Esophagus squamous epithelium (tissue), 5 donors: Measurements from ENCODE around the gene SLC16A14. TPM values are rescaled to one million over a fixed set of nuclear protein-coding genes. Genes with fewer than 3 reads are reported as not detected.
A peak's percentile ranks its signal among the peaks of the same experiment; 100 is the strongest.

Experiments used
- DNase-seq: peaks from one replicate; lab custom pipeline; 2025; lab: John Stamatoyannopoulos, UW
- H3K27ac ChIP-seq, 4 donors: fragments of 200-600 bp; sonication (generic); one replicate each; pipeline ENCODE4 v1.5.1; 2016 to 2019; ENCODE audit warnings: mild to moderate bottlenecking in 1 of 4
- H3K27me3 ChIP-seq, 4 donors: fragments of 200-600 bp; sonication (generic); 1 replicate in 3 of 4; 2 replicates in 1 of 4; pipeline versions ENCODE4 v1.5.1 to v1.6.0; 2017 to 2021; ENCODE audit warnings: antibody characterized with exemption in 1 of 4
- H3K36me3 ChIP-seq, 3 donors: fragments of 200-600 bp; sonication (generic); one replicate each; pipeline ENCODE4 v1.5.1; 2016 to 2019
- H3K4me1 ChIP-seq, 3 donors: fragments of 200-600 bp; sonication (generic); one replicate each; pipeline ENCODE4 v1.5.1; 2017 to 2019
- H3K4me3 ChIP-seq, 4 donors: fragments of 200-600 bp; sonication (generic); 1 replicate in 3 of 4; 2 replicates in 1 of 4; pipeline ENCODE4 v1.5.1; 2016 to 2019; ENCODE audit warnings: mild to moderate bottlenecking in 2 of 4, moderate library complexity in 1 of 4
- H3K9me3 ChIP-seq, 3 donors: fragments of 200-600 bp; sonication (generic); one replicate each; pipeline ENCODE4 v1.5.1; 2016 to 2019
- POLR2A ChIP-seq, 4 donors: fragments of 450-650 bp; IDR thresholded peaks; one replicate each; pipeline ENCODE4 v1.6.1; 2017; ENCODE audit warnings: antibody characterized with exemption in 4 of 4, mild to moderate bottlenecking in 4 of 4, moderate library complexity in 3 of 4
- WGBS, 2 donors: methylation state at CpG; one replicate each; pipeline ENCODE4 v1.1.5; 2018; 5-methylcytosine and 5-hydroxymethylcytosine counted together
- intact Hi-C: fragments of 100-400 bp; cut with DNase I; formaldehyde crosslinking; loops from one replicate; pipeline ENCODE4 v1.15.0; 2022
- total RNA-seq, 4 donors: library from RNA; depleted of rRNA; stranded (reverse); fragments of >200 nt; gene quantifications; one replicate each; pipeline ENCODE4 v1.1.0, GENCODE V29; 2016
- TF ChIP-seq, protein P1 (sequence below), 6 experiments: fragments of 450-650 bp in 4 of 6; fragments of 200-600 bp in 2 of 6; sonication (generic) in 2 of 6; IDR thresholded peaks; one replicate each; pipeline ENCODE4 v1.5.1; 2016 to 2019; ENCODE audit warnings: antibody characterized with exemption in 6 of 6, mild to moderate bottlenecking in 4 of 6, moderate library complexity in 4 of 6
- donor health status: DM: yes; HTN: yes; CAD: no.

SLC16A14 gene
- total RNA-seq, 4 donors from 2014 or later, result 1.9 to 7.5 (median 4.9) TPM

DNA sequence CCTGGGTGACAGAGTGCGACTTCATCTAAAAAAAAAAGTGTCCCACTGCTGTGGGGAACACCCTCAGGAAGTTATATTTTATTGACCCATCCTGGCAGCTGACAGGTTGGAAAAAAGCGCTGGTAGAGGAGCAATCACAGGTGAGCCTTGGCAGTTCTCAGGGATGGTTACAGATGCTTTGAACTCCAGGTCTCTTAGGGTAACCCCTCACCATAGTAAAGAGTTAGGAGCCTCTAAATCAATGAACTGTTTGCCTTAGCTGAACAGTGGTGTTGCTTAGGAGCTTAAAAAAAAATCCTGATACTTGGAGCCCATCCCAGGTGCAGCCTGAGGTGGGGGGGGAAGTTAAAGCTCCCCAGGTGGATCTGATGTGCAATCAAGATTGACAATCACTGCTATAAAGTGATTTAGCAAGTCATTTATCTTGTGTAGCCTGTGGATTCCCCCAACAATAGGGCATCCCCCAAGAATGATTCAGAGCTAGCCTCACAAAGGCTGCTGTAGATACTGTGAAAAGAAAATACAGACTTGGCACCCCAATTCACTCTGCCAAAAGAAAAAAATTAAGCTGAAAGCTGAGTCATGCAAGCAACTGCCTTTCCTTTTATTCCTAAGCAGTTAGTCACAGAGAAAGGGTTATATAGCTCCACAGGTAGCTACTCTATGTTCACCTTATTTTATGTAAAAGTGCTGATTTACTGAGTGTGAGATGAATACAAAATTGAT is 14.8 kb downstream of the SLC16A14 start:
- Histone ChIP-seq H3K4me1 (peaks cover 0 to 49% (median 20%) of the 10 kb centered on the region in 3 donors), H3K9me3 (no peaks in the 10 kb centered on the region), H3K27me3 (no peaks in the 10 kb centered on the region), H3K4me3 (no peak overlapping the region), H3K27ac (peak overlapping the region; percentile 41 to 64 (median 56)), H3K36me3 (peaks cover 0 to 9% (median 0%) of the 10 kb centered on the region in 3 donors)
- TF ChIP-seq, protein P1, sequence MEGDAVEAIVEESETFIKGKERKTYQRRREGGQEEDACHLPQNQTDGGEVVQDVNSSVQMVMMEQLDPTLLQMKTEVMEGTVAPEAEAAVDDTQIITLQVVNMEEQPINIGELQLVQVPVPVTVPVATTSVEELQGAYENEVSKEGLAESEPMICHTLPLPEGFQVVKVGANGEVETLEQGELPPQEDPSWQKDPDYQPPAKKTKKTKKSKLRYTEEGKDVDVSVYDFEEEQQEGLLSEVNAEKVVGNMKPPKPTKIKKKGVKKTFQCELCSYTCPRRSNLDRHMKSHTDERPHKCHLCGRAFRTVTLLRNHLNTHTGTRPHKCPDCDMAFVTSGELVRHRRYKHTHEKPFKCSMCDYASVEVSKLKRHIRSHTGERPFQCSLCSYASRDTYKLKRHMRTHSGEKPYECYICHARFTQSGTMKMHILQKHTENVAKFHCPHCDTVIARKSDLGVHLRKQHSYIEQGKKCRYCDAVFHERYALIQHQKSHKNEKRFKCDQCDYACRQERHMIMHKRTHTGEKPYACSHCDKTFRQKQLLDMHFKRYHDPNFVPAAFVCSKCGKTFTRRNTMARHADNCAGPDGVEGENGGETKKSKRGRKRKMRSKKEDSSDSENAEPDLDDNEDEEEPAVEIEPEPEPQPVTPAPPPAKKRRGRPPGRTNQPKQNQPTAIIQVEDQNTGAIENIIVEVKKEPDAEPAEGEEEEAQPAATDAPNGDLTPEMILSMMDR (IDR thresholded peaks at IDR 0.05), result no peak
- TF ChIP-seq POLR2A (IDR thresholded peaks at IDR 0.05), result no peak
- intact Hi-C loops, result no loop called here
- 50 to 78% methylated on average over 2 of the region's 2 CpGs for WGBS, 2 donors
- DNase-seq, result no peak

DNA sequence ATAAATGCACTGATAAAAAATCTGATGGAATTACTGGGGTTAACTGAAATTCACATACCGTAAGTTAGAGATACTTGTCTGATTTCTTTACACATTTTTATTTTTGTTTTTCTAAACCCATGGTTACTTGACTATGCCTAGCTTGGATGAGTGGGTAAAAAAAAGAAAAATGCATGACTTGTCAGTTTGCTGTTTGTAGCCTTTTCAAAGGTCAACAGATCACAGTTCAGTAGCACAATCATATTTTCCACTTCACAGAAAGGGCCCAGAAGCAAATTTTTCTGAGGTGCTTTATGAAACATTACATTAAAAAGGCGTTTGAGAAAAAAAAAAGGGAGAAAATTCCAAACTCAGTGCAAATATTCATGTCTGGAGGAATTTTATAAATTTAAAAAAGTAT is 16.4 kb downstream of the SLC16A14 start:
- no peak for DNase-seq
- no peak overlapping the region for H3K4me3 ChIP-seq
- intact Hi-C loops, result no loop called here
- H3K36me3 ChIP-seq, result no peaks in the 10 kb centered on the region
- H3K4me1 ChIP-seq, result peaks cover 0 to 59% (median 20%) of the 10 kb centered on the region in 3 donors
- H3K9me3 ChIP-seq, result no peaks in the 10 kb centered on the region
- WGBS, 2 donors, result 57 to 77% methylated on average over 2 of the region's 2 CpGs
- peak overlapping the region in 1 of 4 donors; percentile 12 for H3K27ac ChIP-seq
- TF ChIP-seq POLR2A (IDR thresholded peaks at IDR 0.05), result no peak
- TF ChIP-seq, protein P1 (IDR thresholded peaks at IDR 0.05), result no peak
- H3K27me3 ChIP-seq, result no peaks in the 10 kb centered on the region

DNA sequence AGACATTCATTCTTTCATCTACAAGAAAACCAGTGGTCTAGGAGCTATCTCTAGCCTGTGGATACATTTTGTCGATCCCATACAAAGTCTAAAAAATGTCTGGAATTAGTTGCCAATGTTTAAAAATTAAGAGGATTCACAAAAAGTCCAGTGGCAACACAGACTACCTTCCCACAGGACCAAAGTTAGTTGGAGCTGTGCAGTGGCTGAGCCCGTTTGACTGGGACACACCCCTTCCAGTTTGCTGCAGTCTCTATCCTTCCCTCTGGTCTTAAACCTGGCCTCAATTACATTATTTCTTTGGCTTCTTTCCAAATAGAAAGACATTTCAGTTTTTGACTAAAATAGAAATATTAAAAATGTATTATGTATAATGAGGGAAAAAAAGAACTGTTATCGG is 18.6 kb downstream of the SLC16A14 start:
- H3K27me3 ChIP-seq, result no peaks in the 10 kb centered on the region
- no peak overlapping the region for H3K27ac ChIP-seq
- H3K36me3 ChIP-seq, result peaks cover 0 to 18% (median 0%) of the 10 kb centered on the region in 3 donors
- WGBS, 2 donors, result 52 to 68% methylated on average over 3 of the region's 3 CpGs
- H3K9me3 ChIP-seq, result no peaks in the 10 kb centered on the region
- intact Hi-C loops, result no loop called here
- peaks cover 0 to 50% (median 16%) of the 10 kb centered on the region in 3 donors for H3K4me1 ChIP-seq
- H3K4me3 ChIP-seq, result no peak overlapping the region
- DNase-seq, result no peak
- TF ChIP-seq, protein P1 (IDR thresholded peaks at IDR 0.05), result no peak
- no peak for TF ChIP-seq POLR2A (IDR thresholded peaks at IDR 0.05)

DNA sequence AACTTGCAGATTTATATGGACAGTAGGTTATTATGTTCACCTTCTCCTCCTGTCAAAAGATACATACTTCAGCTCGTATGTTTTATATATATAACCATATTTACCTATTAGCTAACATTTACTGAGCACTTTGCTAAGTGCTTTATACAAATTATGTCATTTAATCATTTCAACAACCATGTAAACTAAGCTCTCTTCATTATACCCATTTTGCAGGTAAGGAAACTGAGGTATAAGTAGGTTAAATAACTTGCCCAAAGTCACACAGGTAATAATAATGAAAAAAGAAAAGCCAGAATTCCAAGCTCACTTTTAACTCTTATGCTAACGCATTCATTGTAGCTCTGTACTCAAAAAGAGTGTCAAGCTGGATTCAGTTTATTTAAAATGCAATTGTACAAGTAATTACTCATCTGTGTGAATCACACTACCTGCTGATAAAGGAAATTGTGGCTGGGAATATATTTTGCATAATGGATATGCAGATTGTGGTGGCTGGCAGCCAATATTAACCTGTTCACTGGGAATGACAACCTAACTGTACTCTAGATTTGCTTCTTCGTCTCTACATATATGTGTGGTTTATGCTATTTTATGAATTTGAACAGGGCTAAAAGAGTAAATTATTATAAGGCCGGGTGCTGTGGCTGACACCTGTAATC is 20.6 kb downstream of the SLC16A14 start:
- Histone ChIP-seq H3K9me3 (no peaks in the 10 kb centered on the region), H3K36me3 (peaks cover 0 to 34% (median 0%) of the 10 kb centered on the region in 3 donors), H3K27ac (no peak overlapping the region), H3K4me1 (peaks cover 0 to 30% (median 0%) of the 10 kb centered on the region in 3 donors), H3K27me3 (no peaks in the 10 kb centered on the region), H3K4me3 (no peak overlapping the region)
- no peak for DNase-seq
- TF ChIP-seq, protein P1 (IDR thresholded peaks at IDR 0.05), result no peak
- TF ChIP-seq POLR2A (IDR thresholded peaks at IDR 0.05), result no peak
- 49 to 74% methylated on average over 4 of the region's 4 CpGs for WGBS, 2 donors
- intact Hi-C loops, result no loop called here

DNA sequence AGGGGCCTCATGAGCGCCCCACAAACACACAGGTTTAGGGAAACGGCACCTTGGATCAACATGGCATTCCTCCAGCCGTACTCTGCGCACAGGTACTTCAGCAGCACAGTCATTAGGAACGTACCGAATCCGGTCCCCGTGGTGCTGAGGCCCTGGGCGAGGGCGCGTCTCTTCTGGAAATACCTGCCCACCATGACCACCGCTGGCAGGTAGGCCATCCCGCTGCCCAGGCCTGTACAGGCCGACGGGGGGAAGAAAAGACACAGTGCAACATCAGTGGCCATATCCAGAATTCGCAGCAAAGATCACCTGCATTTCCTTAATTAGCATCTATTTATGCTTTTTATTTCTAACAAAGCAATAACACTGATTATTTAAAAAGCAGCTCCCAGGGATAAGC is 22.2 kb downstream of the SLC16A14 start:
- Histone ChIP-seq H3K4me3 (no peak overlapping the region), H3K9me3 (no peaks in the 10 kb centered on the region), H3K27me3 (no peaks in the 10 kb centered on the region), H3K27ac (no peak overlapping the region), H3K4me1 (peaks cover 0 to 25% (median 0%) of the 10 kb centered on the region in 3 donors), H3K36me3 (peaks cover 0 to 34% (median 0%) of the 10 kb centered on the region in 3 donors)
- TF ChIP-seq, protein P1 (IDR thresholded peaks at IDR 0.05), result no peak
- DNase-seq, result no peak
- intact Hi-C loops, result no loop called here
- 93 to 96% methylated on average over 14 to 15 of the region's 16 CpGs for WGBS, 2 donors
